HG02885 (cell line): ENCODE measurements around the gene CHD8.

Experiments used
- ATAC-seq: cut with Tn5 transposase; IDR thresholded peaks from one replicate; pipeline ENCODE4 v1.9.1; 2021; ENCODE audit warnings: mild to moderate bottlenecking; ENCODE audit not compliant: unreplicated experiment, poor library complexity

Gene CHD8

DNA sequence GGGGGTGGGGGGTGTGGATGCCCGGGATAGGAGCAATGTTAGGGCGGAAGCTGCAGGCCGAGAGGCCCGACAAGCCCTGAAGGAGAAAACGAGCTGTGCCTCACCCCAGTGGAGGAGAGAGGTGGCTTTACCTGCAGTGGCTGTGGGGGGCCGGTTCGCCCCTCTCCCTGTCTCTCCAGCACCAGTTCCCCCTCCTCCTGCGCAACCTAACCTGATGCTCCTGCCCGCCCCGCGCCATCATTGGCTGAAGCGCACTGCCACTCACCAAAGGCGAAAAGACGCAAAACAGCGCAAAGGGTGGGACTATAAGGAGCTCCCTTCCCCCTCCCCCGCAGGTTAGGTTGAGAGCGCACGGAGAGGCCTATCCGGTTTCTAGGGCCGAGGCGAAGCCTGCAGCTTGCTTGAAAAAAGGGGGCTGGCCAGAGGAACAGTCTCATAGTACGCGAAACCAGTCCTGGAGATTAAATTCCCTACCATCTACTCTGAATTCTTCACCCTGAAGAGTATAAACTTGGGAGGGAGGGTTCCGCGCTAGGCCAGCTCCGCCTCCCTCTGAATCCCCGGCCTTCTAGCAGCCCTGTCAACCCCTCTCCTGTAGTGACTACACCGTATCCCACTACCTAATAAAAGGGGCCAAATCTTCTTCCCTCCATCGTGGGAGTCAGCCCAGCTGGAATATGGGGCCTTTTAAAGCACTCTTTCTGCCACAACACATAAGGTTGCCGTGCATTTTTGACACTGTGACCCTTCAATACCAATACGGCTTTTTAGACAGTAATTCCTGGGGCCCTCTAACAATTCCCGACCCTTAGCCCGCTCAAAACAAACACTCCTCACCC lies 18.6 kb downstream of the CHD8 start:
- ATAC-seq, result peak; percentile 99

GRCh38 chr14:21436567-21437062 lies 19.3 kb downstream of the CHD8 start:
- no peak for ATAC-seq

DNA sequence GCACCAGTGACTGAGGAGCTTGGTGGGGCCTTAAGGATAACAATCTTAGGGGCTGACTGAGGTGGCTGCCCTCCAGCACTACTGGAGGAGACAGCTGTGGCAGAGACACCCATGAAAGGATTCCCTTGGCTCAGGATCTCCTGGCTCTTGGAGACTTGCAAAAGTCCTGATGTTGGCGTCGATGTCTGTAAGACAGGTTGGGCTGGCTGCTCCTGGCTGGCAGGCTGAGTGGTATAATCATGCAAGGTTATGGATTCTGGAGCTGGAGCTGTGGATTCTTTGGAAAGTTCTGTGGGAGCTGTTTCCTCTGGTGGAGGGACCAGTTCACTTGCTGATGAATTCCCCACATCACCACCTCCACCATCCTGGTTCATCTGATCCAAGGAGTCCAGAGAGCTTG lies 24.8 kb downstream of the CHD8 start:
- ATAC-seq, result no peak

DNA sequence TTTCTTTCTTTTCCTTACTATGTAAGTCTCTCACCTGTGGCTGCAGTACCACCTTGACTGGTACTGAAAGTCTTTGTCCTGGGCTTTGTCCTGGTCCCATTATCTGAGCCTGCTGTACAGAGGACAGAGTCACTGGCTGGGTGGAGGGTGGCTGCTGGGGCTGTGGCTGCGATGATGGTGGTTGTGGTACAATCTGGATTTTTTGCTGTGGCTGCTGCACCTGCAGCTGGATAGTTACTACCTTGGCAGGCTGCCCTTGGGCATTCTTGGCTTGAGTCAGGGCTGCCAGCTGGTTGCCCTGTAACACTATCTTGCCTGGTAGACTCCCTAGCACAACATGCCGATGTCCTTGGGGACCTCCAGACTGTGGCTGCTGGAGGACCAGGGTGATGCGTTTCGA lies 27.0 kb downstream of the CHD8 start:
- no peak for ATAC-seq

GRCh38 chr14:21426692-21427091 lies 29.2 kb downstream of the CHD8 start:
- ATAC-seq, result no peak

DNA sequence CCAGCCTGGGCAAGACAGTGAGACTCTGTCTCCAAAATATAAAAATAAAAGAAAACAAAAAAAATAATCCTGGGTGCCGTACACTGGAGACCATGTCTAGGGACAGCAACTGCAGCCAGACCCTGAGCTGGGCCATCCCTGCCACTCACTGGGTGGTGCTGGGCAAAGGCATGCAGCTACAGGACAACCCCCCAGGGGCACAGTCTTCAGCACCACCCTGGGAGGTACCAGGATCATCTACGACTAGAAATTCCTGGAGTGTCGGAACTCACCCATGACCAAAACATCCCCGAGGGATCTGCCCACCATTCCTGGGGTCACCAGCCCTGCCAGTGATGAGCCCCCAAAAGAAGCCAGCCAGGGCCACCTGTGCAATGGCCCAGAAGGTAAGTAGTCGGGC lies 36.4 kb downstream of the CHD8 start:
- ATAC-seq, result no peak

DNA sequence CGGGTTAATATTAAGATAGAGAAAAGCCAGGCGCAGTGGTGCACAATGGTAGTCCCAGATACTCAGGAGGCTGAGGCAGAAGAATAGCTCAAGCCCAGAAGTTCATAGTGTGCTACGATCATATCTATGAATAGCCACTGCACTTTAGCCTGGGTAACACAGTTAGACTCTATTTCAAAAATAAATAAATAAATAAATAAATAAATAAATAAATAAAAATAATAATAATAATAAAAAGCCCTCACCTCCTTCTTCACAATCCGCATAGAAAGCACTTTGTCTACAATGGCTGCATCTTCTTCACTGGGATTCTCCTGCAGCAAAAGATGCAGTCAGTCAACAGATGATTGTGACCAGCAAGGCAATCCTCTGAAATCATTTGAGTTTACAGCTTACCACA lies 40.6 kb downstream of the CHD8 start:
- ATAC-seq, result no peak

DNA sequence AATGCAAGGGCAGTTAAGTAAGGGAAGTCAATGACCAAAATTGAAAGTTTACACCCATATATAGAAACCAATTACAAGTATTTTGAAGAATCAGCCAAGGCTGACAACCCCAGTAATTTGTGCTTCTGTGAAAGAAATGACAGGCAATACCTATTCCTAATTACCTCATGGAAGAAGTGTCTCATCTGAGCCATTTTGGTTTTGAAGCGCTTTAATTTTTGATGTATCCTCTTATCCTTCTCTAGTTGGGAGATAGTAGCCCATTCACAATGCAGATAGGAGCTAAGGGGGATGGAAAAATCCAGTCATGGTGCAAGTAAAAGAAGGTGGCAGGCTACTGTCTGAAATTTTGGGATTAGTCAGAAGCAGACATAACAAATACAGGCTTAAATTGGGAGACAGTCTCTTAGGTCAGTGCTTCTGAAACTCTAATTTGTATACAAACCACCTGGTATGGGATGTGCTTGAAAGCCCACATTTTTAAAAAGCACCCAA lies 41.7 kb downstream of the CHD8 start:
- ATAC-seq, result peak; percentile 68

DNA sequence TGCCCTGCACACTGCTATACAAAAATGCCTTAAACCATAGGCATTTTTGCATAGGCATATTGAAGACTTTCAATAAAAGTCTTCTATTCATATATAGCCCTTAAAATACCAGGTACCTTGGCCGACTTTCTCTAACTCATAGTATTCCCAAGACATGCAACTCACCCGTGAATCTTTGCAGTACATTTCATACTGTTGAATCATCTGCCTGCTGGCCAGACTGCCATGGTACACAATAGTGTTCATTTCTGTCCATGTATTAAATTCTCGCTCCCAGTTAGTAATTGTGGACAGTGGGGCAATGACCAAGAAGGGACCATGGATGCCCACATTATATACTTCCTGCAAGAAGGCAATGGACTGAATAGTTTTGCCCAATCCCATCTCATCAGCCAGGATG lies 47.8 kb downstream of the CHD8 start:
- no peak for ATAC-seq

- no peak for ATAC-seq
These were observed 49.7 kb downstream of the CHD8 start for GRCh38 chr14:21406213-21406612.

DNA sequence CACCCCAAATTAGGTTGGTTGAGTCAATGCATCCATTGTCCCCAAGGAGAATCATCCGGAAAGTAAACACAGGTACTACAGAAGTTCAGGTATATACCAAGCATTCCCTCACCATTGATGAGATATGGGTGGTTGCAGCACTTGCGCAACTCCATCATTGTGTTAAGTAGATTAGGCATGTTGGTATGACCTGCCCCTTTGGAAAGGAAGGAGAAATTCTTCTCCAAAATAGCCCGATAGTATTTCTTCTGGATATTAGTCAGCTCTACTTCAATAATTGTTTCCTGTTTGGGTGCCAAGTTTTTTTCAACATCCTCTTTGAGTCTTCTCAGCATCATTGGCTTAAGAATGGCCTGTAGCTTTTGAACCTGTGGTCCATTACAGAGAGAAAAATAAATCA lies 50.8 kb downstream of the CHD8 start:
- ATAC-seq, result no peak

GRCh38 chr14:21399311-21399870 lies 56.5 kb downstream of the CHD8 start:
- no peak for ATAC-seq

GRCh38 chr14:21398901-21399300 lies 57.0 kb downstream of the CHD8 start:
- ATAC-seq, result no peak

DNA sequence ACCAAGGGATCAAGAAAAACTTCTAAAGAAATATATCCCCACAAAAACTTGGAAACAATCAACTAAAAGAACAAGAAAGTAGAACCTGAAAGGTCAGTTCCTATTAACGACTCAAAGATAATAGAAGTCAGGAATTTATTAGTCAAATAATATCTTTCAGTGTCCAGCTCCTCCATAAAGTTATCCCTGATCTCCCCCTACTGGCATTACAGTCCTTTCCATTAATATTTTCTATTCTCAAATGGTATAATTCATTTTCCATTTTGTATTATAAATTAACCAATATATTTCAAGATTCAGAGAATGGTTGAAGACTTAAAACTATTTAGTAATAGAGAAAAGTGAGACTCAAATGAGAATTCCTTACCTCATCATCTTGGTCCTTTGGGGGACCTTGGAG lies 60.5 kb downstream of the CHD8 start:
- no peak for ATAC-seq

GRCh38 chr14:21385188-21385904 lies 70.6 kb downstream of the CHD8 start:
- no peak for ATAC-seq

DNA sequence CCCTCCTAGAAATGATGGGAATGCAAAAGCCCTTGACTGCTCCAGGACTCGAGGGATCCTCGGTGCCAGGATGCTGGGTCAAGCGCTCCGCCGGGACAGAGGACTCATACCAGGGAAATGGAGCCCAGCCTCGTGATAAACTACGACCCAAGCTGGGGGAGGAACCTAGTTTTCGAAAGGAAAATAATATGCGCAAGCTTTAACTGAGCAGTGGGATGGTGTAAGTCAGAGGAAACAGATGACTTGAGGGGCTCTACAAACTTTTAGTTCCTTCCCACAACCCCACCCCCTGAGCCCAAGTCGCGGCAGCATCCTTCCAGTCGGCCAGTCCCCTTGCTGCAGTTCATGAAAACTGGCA lies 71.5 kb downstream of the CHD8 start:
- peak; percentile 27 for ATAC-seq

DNA sequence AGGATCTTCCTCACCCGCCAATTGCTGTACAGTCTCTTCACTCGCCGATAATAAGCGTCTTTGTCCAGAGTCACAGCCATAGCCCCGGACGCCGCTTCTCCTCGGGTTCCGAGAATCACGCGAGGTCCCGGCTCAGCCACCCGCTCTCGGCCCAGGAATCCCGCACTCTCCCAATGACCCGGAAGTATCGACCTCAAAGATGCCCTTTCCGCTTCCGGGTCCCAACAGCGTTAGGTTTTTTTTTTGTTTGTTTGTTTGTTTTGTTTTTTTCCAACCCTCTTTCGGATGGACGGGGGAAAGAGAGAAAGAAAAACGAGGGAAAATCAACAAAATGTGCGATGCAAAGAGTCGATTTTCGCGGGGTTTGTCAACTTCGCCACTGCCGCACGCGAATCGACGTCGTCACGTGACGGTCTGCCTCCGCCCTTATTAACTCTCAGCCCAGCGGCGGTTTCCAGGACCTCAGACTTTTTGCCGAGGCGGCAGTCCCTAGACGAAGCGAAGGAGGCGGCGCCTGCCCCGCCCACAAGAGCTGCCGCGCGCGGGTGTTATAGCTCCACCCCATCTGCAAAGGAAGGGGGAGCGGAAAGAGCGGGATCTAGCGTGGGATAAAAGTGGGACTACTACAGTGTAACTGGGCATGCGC lies 72.0 kb downstream of the CHD8 start, which contains the start of gene SUPT16H:
Gene SUPT16H, minus strand, starts transcription at position 172 of the 646 bp plus-strand sequence. Its CDS starts 92 bp downstream, at position 80.
- ATAC-seq, result peak; percentile 93

GRCh38 chr14:21382886-21383847 lies 72.8 kb downstream of the CHD8 start:
- peak; percentile 29 for ATAC-seq

GRCh38 chr14:21382095-21382494 lies 73.8 kb downstream of the CHD8 start:
- ATAC-seq, result no peak
